ENCODE data around the gene FAM161A. TPM values are rescaled to one million over a fixed set of nuclear protein-coding genes. Genes with fewer than 3 reads are reported as not detected.

The FAM161A gene
- total RNA-seq, 1 donor from 2014 or later: 0.53 TPM

DNA sequence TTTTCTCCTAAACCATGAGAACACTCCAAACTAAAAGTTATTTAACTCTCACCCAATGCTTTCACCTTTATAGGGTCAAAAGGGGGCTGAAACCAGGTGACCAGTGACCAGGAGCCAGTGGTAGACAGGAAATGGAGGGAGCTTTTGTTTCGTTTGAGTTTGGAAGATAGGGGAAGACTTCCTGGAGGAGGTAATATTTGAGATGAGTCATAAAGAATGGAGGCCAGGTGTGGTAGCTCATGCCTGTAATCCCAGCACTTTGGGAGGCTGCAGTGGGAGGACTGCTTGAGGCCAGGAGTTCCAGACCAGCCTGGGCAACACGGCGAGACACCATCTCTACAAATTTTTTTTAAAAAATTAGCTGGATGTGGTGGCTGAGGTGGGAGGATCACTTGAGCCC, 8.5 kb downstream of the FAM161A start:
- no peak for TF ChIP-seq CTCF (IDR thresholded peaks at IDR 0.05; ENCODE audit: insufficient read depth, low read length, severe bottlenecking)
- Histone ChIP-seq H3K36me3 (ENCODE audit: control insufficient read depth, insufficient read depth, low read length) (no peaks in the 10 kb centered on the region), H3K4me3 (ENCODE audit: low read depth, low read length) (no peak overlapping the region), H3K27me3 (ENCODE audit: control insufficient read depth, insufficient read depth, low read length) (no peaks in the 10 kb centered on the region)
- FAIRE-seq: no peak
- no peak for DNase-seq (ENCODE audit: low read depth)

DNA sequence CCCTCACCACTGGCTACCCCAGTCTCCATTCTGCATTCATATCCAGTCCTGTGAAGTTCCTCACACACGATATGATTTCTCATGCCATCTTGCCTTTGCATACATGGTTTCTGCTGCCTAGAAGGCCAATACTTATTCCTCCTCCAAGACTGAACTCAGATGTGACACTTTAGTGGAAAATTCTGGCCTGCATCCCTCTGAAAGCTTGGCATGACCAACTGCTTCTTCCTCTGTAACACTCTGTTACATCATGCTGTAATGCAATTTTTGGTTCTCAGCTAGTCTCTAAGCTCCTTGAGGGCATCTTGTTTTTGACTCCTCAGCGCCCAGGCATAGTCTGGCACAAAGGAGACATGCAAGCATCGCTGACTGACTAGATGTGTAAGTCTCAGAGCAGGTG, 12.6 kb downstream of the FAM161A start:
- DNase-seq (ENCODE audit: low read depth) (no peak), FAIRE-seq (no peak)
- no peak for TF ChIP-seq CTCF (IDR thresholded peaks at IDR 0.05; ENCODE audit: insufficient read depth, low read length, severe bottlenecking)
- no peaks in the 10 kb centered on the region for H3K36me3 ChIP-seq (ENCODE audit: control insufficient read depth, insufficient read depth, low read length)
- no peak overlapping the region for H3K4me3 ChIP-seq (ENCODE audit: low read depth, low read length)
- H3K27me3 ChIP-seq (ENCODE audit: control insufficient read depth, insufficient read depth, low read length): no peaks in the 10 kb centered on the region

- DNase-seq (ENCODE audit: low read depth) (peak; percentile 55), FAIRE-seq (no peak)
- TF ChIP-seq CTCF (IDR thresholded peaks at IDR 0.05; ENCODE audit: insufficient read depth, low read length, severe bottlenecking): no peak
- no peaks in the 10 kb centered on the region for H3K27me3 ChIP-seq (ENCODE audit: control insufficient read depth, insufficient read depth, low read length)
- H3K4me3 ChIP-seq (ENCODE audit: low read depth, low read length): no peak overlapping the region
- H3K36me3 ChIP-seq (ENCODE audit: control insufficient read depth, insufficient read depth, low read length): no peaks in the 10 kb centered on the region
Measured at GRCh38 chr2:61834893-61835292, 19.0 kb downstream of the FAM161A start.

DNA sequence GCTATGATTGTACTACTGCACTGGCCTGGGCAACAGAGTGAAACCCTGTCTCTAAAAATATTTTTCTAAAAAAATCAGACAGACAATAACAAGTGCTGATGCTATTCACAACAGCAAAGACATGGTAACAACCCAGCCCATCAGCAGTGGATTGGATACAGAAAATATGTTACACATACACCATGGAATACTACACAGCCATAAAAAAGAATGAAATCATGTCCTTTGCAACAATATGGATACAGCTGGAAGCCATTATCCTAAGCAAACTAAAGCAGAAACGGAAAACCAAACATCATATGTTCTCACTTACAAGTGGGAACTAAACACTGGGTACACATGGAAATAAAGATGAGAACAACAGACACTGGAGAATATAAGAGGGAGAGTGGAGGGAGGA, 19.9 kb downstream of the FAM161A start:
- Histone ChIP-seq H3K27me3 (ENCODE audit: control insufficient read depth, insufficient read depth, low read length) (no peaks in the 10 kb centered on the region), H3K4me3 (ENCODE audit: low read depth, low read length) (no peak overlapping the region), H3K36me3 (ENCODE audit: control insufficient read depth, insufficient read depth, low read length) (no peaks in the 10 kb centered on the region)
- DNase-seq (ENCODE audit: low read depth): no peak
- no peak for FAIRE-seq
- TF ChIP-seq CTCF (IDR thresholded peaks at IDR 0.05; ENCODE audit: insufficient read depth, low read length, severe bottlenecking): no peak

GRCh38 chr2:61832183-61832841, 21.5 kb downstream of the FAM161A start:
- no peak overlapping the region for H3K4me3 ChIP-seq (ENCODE audit: low read depth, low read length)

More at GRCh38 chr2:61832183-61832841, 21.5 kb downstream of the FAM161A start:
- FAIRE-seq: no peak
- Histone ChIP-seq H3K27me3 (ENCODE audit: control insufficient read depth, insufficient read depth, low read length) (no peaks in the 10 kb centered on the region), H3K36me3 (ENCODE audit: control insufficient read depth, insufficient read depth, low read length) (no peaks in the 10 kb centered on the region)
- TF ChIP-seq CTCF (IDR thresholded peaks at IDR 0.05; ENCODE audit: insufficient read depth, low read length, severe bottlenecking): no peak
- no peak for DNase-seq (ENCODE audit: low read depth)

Data from bronchial epithelial cell (primary cell).